GM12873 (cell line): Measurements from ENCODE around the gene IQCK.

Experiments used
- TF ChIP-seq, protein P1 (sequence below): IDR thresholded peaks from 2 replicates; pipeline ENCODE4 v1.5.1; 2012; ENCODE audit warnings: low read depth, mild to moderate bottlenecking, moderate library complexity, low read length, control low read depth; ENCODE audit not compliant: insufficient read depth; ENCODE audit errors: missing control alignments

Gene IQCK

DNA sequence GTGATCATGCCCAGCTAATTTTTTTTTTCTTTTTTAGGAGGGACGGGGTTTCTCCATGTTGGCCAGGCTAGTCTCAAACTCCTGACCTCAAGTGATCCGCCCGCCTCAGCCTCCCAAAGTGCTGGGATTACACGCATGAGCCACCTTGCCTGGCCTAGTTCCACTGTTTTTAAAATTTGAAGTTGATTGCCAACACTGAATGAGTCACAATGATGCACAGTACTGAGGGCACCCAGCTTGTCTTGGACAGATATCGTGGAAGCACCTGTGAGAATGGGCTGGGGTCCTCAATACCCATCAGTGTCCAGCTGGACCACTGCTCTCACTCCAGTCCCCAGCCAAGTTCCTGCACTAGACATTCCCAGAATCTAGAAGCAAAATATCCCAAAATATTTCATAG is 2.5 kb upstream of the IQCK start:
- TF ChIP-seq, protein P1, sequence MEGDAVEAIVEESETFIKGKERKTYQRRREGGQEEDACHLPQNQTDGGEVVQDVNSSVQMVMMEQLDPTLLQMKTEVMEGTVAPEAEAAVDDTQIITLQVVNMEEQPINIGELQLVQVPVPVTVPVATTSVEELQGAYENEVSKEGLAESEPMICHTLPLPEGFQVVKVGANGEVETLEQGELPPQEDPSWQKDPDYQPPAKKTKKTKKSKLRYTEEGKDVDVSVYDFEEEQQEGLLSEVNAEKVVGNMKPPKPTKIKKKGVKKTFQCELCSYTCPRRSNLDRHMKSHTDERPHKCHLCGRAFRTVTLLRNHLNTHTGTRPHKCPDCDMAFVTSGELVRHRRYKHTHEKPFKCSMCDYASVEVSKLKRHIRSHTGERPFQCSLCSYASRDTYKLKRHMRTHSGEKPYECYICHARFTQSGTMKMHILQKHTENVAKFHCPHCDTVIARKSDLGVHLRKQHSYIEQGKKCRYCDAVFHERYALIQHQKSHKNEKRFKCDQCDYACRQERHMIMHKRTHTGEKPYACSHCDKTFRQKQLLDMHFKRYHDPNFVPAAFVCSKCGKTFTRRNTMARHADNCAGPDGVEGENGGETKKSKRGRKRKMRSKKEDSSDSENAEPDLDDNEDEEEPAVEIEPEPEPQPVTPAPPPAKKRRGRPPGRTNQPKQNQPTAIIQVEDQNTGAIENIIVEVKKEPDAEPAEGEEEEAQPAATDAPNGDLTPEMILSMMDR: no peak

- TF ChIP-seq, protein P1: no peak
Measured at GRCh38 chr16:19716183-19716582, 1.9 kb upstream of the IQCK start.

DNA sequence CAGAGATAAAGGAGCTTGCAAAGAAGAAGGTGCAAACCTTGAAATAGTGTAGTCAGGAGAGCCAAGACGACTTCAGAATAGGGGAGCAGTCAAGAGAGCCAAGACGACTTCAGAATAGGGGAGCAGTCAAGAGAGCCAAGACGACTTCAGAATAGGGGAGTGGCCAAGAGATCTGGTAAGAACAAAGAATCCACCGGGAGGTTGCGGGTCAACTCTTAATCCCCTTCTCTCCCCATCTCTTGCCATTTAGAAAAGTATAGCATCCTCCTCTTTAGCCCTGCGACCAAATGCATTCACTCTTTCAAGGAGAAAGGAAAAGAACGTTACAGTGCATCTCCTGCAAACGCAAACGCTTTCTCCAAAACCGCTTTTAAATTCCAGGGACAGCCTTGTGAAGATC is 757 bp upstream of the IQCK start:
- TF ChIP-seq, protein P1: no peak

DNA sequence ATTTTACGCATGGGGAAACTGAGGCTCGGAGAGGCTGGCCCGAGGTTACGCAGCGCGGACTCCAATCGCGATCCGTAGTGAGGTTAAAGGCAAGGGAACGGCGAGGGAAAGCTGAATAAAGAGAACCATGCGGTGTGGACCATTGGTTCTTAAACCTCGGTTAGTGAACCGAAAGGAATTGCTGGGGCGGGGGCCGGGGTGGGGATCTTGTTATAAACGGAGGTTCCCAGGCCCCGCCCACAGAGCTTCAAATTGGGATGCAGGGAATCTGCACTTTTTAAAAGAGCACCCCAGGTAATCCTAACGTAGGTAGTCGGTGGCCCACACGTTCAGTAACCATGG is 524 bp downstream of the IQCK start:
- TF ChIP-seq, protein P1: no peak

GRCh38 chr16:19722269-19722952 is 4.3 kb downstream of the IQCK start:
- TF ChIP-seq, protein P1: no peak

DNA sequence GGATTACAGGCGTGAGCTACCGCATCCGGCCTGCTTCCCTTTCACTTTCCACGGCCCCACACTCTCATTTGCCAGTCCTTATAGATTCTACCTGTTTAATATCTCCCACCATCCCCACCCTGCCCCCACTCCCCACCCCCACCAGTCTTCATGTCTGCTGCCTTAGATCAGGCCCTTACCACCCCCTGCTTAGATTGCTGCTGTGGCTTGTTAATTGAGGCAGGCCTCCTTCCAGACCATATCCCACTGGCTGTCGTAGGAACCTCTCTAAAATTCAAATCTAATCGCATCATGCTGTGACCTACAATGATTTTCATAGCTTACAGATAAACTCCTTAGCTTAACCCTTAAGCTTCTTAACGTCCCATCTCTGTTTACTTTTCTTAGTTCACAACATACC is 4.9 kb downstream of the IQCK start:
- TF ChIP-seq, protein P1: no peak

- TF ChIP-seq, protein P1: no peak
Measured at GRCh38 chr16:19728636-19728965, 10.5 kb downstream of the IQCK start.
